GM23248 (cell line): ENCODE data around the gene NME4. TPM values are rescaled to one million over a fixed set of nuclear protein-coding genes. Genes with fewer than 3 reads are reported as not detected.

Experiments
- DNase-seq: peaks from one replicate; pipeline ENCODE4 v3.0.0-alpha.2; 2015
- H2AFZ ChIP-seq: fragments of 200-600 bp; sonication (generic); 2 replicates; pipeline ENCODE4 v1.6.1; 2016; ENCODE audit warnings: antibody characterized with exemption
- H3F3A ChIP-seq: fragments of 200-600 bp; sonication (generic); 2 replicates; pipeline ENCODE4 v1.6.1; 2016; ENCODE audit warnings: mild to moderate bottlenecking, antibody characterized with exemption, mixed run types; ENCODE audit not compliant: insufficient read depth
- H3K27ac ChIP-seq: fragments of 200-600 bp; sonication (generic); 2 replicates; pipeline ENCODE4 v1.5.1; 2016; ENCODE audit warnings: mild to moderate bottlenecking
- H3K27me3 ChIP-seq: fragments of 200-600 bp; sonication (generic); replicated peaks from 2 replicates; pipeline ENCODE4 v1.6.1; 2016; ENCODE audit warnings: mild to moderate bottlenecking; ENCODE audit not compliant: insufficient read depth
- H3K36me3 ChIP-seq: fragments of 200-600 bp; sonication (generic); 2 replicates; pipeline ENCODE4 v1.6.1; 2016; ENCODE audit warnings: low read depth, mild to moderate bottlenecking
- H3K4me1 ChIP-seq: fragments of 200-600 bp; sonication (generic); 2 replicates; pipeline ENCODE4 v1.6.1; 2016; ENCODE audit warnings: mild to moderate bottlenecking; ENCODE audit not compliant: insufficient read depth
- H3K4me2 ChIP-seq: fragments of 200-600 bp; sonication (generic); one replicate; pipeline ENCODE4 v1.6.1; 2016; ENCODE audit warnings: mild to moderate bottlenecking; ENCODE audit not compliant: unreplicated experiment
- H3K4me3 ChIP-seq: fragments of 200-600 bp; sonication (generic); 2 replicates; pipeline ENCODE4 v1.5.1; 2016; ENCODE audit warnings: mild to moderate bottlenecking
- H3K79me2 ChIP-seq: fragments of 200-600 bp; sonication (generic); 2 replicates; pipeline ENCODE4 v1.6.1; 2016; ENCODE audit warnings: mild to moderate bottlenecking; ENCODE audit not compliant: insufficient read depth
- H3K9ac ChIP-seq: fragments of 200-600 bp; sonication (generic); 2 replicates; pipeline ENCODE4 v1.6.1; 2016; ENCODE audit warnings: mild to moderate bottlenecking
- H3K9me2 ChIP-seq: fragments of 200-600 bp; sonication (generic); 2 replicates; pipeline ENCODE4 v1.6.1; 2016; ENCODE audit warnings: mixed run types, mild to moderate bottlenecking, moderate library complexity; ENCODE audit not compliant: insufficient read depth
- H3K9me3 ChIP-seq: fragments of 200-600 bp; sonication (generic); one replicate; pipeline ENCODE4 v1.6.1; 2017; ENCODE audit warnings: low read depth
- H4K20me1 ChIP-seq: fragments of 200-600 bp; sonication (generic); 2 replicates; pipeline ENCODE4 v1.6.0; 2016; ENCODE audit not compliant: insufficient read depth
- EZH2 ChIP-seq: fragments of 200-600 bp; sonication (generic); IDR thresholded peaks from 2 replicates; pipeline ENCODE4 v1.6.1; 2018; ENCODE audit warnings: antibody characterized with exemption, mild to moderate bottlenecking; ENCODE audit not compliant: insufficient read depth, poor library complexity, severe bottlenecking
- EZH2phosphoT487 ChIP-seq: fragments of 200-600 bp; sonication (generic); IDR thresholded peaks from 2 replicates; pipeline ENCODE4 v1.6.1; 2018; ENCODE audit warnings: antibody characterized with exemption, moderate library complexity, mild to moderate bottlenecking, low read depth; ENCODE audit not compliant: insufficient read depth
- WGBS, 2 experiments: methylation state at CpG; one replicate each; pipeline ENCODE4 v1.1.6; 2015 to 2017; ENCODE audit warnings: low lambda C conversion rate in 2 of 2, low coverage in 1 of 2; ENCODE audit errors: missing lambda C conversion rate in 2 of 2; 5-methylcytosine and 5-hydroxymethylcytosine counted together
- in situ Hi-C: fragments of 300-500 bp; cut with MboI; formaldehyde crosslinking; loops from 2 replicates; pipeline ENCODE4 v1.15.0; 2020
- polyA plus RNA-seq: library from polyadenylated mRNA; unstranded; fragments of >200 nt; fragmentation: Nextera tagmentation; extraction: Ambion mirVana; gene quantifications from 2 replicates; pipeline ENCODE4 v1.2.1, GENCODE V29; 2016
- total RNA-seq: library from RNA; depleted of rRNA; stranded (reverse); fragments of >200 nt; shearing (Covaris generic); gene quantifications from 2 replicates; pipeline ENCODE4 v1.2.3, GENCODE V29; 2014

The NME4 gene
- total and polyA plus RNA-seq, 2 experiments from 2014 or later = 175 to 283 TPM

- 1% methylated on average over 27 to 60 of the region's 91 CpGs for WGBS, 2 experiments
- no peaks in the 10 kb centered on the region for H4K20me1 ChIP-seq
- H3K27me3 ChIP-seq = no peaks in the 10 kb centered on the region
- peak within 1 kb of the TSS; percentile 91 for H3K9ac ChIP-seq
- H3K4me2 ChIP-seq = peak within 1 kb of the TSS; percentile 90
- no peak for TF ChIP-seq EZH2
- TF ChIP-seq EZH2phosphoT487 = no peak
- no peaks in the 10 kb centered on the region for H3K9me2 ChIP-seq
- H2AFZ ChIP-seq = peak within 1 kb of the TSS; percentile 69
- peak within 1 kb of the TSS; percentile 84 for H3K4me3 ChIP-seq
- no peaks in the 10 kb centered on the region for H3K36me3 ChIP-seq
- no peaks in the 10 kb centered on the region for H3K9me3 ChIP-seq
- in situ Hi-C loops = no loop called here
- H3K27ac ChIP-seq = peak within 1 kb of the TSS; percentile 68
- DNase-seq = peak; percentile 97
- peaks cover 4% of the 10 kb centered on the region; the same call in 1 of the 2 replicates for H3F3A ChIP-seq
- peaks cover 4% of the 10 kb centered on the region; the same call in 1 of the 2 replicates for H3K4me1 ChIP-seq
- peaks cover 30% of the 10 kb centered on the region for H3K79me2 ChIP-seq
Observed at GRCh38 chr16:401468-402348, 4.7 kb downstream of the NME4 start, which contains the start of gene DECR2. Gene DECR2 (plus strand): TSS chr16:401885. CDS start chr16:401964, 79 bp downstream.

GRCh38 chr16:404971-405486, 8.0 kb downstream of the NME4 start:
- no peak for DNase-seq
- TF ChIP-seq EZH2phosphoT487 = no peak
- no peak for TF ChIP-seq EZH2
- 82 to 84% methylated on average over 12 of the region's 12 CpGs for WGBS, 2 experiments
- Histone ChIP-seq H3K4me2 (no peak overlapping the region), H3K4me3 (no peak overlapping the region), H3K4me1 (peaks cover 4% of the 10 kb centered on the region; the same call in 1 of the 2 replicates), H3F3A (peaks cover 4% of the 10 kb centered on the region; the same call in 1 of the 2 replicates), H3K9ac (no peak overlapping the region), H3K27ac (no peak overlapping the region), H3K79me2 (peaks cover 20% of the 10 kb centered on the region), H4K20me1 (no peaks in the 10 kb centered on the region), H3K36me3 (no peaks in the 10 kb centered on the region), H3K27me3 (no peaks in the 10 kb centered on the region), H3K9me2 (no peaks in the 10 kb centered on the region), H3K9me3 (no peaks in the 10 kb centered on the region), H2AFZ (no peak overlapping the region)
- in situ Hi-C loops = no loop called here

GRCh38 chr16:405548-406506, 8.8 kb downstream of the NME4 start:
- Histone ChIP-seq H3K9me2 (no peaks in the 10 kb centered on the region), H3K9ac (no peak overlapping the region), H4K20me1 (no peaks in the 10 kb centered on the region), H3K27ac (no peak overlapping the region), H3K9me3 (no peaks in the 10 kb centered on the region), H3K27me3 (no peaks in the 10 kb centered on the region), H2AFZ (no peak overlapping the region), H3K4me2 (no peak overlapping the region), H3F3A (no peaks in the 10 kb centered on the region), H3K4me3 (no peak overlapping the region), H3K36me3 (no peaks in the 10 kb centered on the region), H3K4me1 (no peaks in the 10 kb centered on the region), H3K79me2 (peaks cover 12% of the 10 kb centered on the region)
- no peak for DNase-seq
- TF ChIP-seq EZH2 = no peak
- WGBS, 2 experiments = 91 to 95% methylated on average over 23 to 27 of the region's 27 CpGs
- in situ Hi-C loops = no loop called here

- Histone ChIP-seq H3K4me1 (no peaks in the 10 kb centered on the region), H3K9me2 (no peaks in the 10 kb centered on the region), H3F3A (no peaks in the 10 kb centered on the region), H2AFZ (no peak overlapping the region), H3K9me3 (no peaks in the 10 kb centered on the region), H4K20me1 (no peaks in the 10 kb centered on the region), H3K4me3 (no peak overlapping the region), H3K4me2 (no peak overlapping the region), H3K27me3 (no peaks in the 10 kb centered on the region), H3K27ac (no peak overlapping the region), H3K9ac (no peak overlapping the region), H3K36me3 (no peaks in the 10 kb centered on the region), H3K79me2 (peaks cover 10% of the 10 kb centered on the region)
- TF ChIP-seq EZH2phosphoT487 = no peak
- TF ChIP-seq EZH2 = no peak
- WGBS, 2 experiments = 83 to 85% methylated on average over 14 to 16 of the region's 16 CpGs
- DNase-seq = no peak
- in situ Hi-C loops = no loop called here
Observed at GRCh38 chr16:407253-407652, 10.3 kb downstream of the NME4 start.
